Omental fat pad (tissue), 4 donors: ENCODE data around the gene KIAA2012. TPM values are rescaled to one million over a fixed set of nuclear protein-coding genes. Genes with fewer than 3 reads are reported as not detected.
"Not testable (repeated sequence)": the region's sequence is repeated elsewhere in the genome, so short reads cannot be mapped to it uniquely, and the experiment has no call there.

Source experiments
- ATAC-seq: fragments of 150-250 bp; one replicate; pipeline ENCODE4 v1.9.1; 2016; ENCODE audit warnings: mild to moderate bottlenecking, moderate library complexity; ENCODE audit not compliant: low FRiP score
- DNase-seq: peaks from one replicate; pipeline ENCODE4 v3.0.0-alpha.2; 2019; ENCODE audit warnings: low spot score
- small RNA-seq: library from RNA; depleted of rRNA; stranded (forward); fragments of <200 nt; gene quantifications from one replicate; pipeline ENCODE3, GENCODE V24; 2016
- total RNA-seq, 4 donors: library from RNA; depleted of rRNA; stranded (reverse); fragments of >200 nt; gene quantifications; one replicate each; pipeline ENCODE4 v1.1.0, GENCODE V29; 2016
- TF ChIP-seq, protein P1 (sequence below), 3 donors: fragments of 450-650 bp; IDR thresholded peaks; one replicate each; pipeline ENCODE4 v1.5.1; 2016 to 2017; ENCODE audit warnings: antibody characterized with exemption in 3 of 3, mild to moderate bottlenecking in 3 of 3, moderate library complexity in 2 of 3

KIAA2012 gene
- total RNA-seq, 4 donors from 2014 or later: 0.06 to 0.09 TPM; not detected in 2

DNA sequence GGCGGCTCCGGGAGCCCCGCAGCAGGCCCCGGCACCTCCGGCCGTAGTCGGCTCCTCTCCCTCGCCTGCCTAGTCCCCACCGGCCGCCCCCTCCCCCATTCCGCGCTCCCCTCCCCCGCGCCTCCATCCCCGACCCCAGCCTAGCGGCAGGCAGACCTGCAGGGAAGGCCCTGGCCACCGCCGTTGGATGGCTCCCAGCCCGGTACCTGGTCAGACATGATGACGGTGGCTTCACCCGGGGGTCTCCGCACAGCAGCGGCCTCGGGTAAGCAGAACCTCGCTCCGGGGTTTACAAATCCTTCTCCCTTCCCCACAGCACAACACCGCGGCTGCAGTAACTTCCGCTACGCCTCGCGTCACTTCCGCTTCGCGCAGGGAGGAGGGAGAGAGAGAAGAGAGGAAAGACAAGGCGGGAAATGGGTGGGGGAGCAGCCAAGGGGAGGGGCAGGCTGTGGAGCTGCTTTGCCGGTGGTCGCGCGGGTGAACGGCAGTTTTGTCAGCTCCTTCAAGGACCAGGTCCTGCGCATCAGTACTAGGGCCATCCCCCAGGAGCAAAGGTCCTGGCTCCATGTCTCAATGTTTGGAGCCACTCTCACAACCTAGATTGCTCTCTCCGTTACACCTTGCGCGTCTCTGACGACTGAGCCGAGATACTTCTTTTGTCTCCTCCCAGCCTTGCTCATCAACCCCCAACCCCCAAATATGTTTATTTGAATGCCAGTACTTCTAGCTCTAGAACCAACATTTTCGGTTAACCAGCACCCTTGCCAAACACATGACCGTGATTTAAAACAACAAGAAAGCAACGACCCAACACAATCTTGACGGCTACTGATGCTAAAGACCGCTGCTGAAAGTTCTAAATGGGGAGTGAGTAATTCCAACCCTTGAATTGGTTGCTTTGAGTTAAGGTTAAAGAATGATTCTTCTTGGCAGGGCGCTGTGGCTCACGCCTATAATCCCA lies 165.5 kb downstream of the KIAA2012 start, which contains the start of gene SUMO1:
Gene SUMO1, minus strand, starts transcription at position 364 of the 964 bp plus-strand sequence. Its CDS starts 146 bp downstream, at position 218.
- peak; percentile 79 for DNase-seq
- TF ChIP-seq, protein P1, sequence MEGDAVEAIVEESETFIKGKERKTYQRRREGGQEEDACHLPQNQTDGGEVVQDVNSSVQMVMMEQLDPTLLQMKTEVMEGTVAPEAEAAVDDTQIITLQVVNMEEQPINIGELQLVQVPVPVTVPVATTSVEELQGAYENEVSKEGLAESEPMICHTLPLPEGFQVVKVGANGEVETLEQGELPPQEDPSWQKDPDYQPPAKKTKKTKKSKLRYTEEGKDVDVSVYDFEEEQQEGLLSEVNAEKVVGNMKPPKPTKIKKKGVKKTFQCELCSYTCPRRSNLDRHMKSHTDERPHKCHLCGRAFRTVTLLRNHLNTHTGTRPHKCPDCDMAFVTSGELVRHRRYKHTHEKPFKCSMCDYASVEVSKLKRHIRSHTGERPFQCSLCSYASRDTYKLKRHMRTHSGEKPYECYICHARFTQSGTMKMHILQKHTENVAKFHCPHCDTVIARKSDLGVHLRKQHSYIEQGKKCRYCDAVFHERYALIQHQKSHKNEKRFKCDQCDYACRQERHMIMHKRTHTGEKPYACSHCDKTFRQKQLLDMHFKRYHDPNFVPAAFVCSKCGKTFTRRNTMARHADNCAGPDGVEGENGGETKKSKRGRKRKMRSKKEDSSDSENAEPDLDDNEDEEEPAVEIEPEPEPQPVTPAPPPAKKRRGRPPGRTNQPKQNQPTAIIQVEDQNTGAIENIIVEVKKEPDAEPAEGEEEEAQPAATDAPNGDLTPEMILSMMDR (IDR thresholded peaks at IDR 0.05): no peak
- ATAC-seq: peak; percentile 96

DNA sequence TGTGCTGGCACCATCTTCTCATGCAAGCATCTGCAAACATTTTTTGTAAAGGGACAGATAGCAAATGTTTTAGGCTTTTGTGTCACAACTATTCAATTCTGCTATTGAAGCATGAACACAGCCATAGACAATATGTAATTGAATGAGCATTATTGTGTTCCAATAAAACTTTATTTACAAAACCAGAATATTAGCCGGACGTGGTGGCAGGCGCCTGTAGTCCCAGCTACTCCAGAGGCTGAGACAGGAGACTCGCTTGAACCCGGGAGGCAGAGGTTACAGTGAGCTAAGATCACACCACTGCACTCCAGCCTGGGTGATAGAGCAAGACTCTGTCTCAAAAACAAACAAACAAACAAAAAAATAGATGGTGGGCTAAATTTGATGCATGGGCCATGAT lies 174.7 kb downstream of the KIAA2012 start:
- not testable (repeated sequence) for DNase-seq, ATAC-seq

DNA sequence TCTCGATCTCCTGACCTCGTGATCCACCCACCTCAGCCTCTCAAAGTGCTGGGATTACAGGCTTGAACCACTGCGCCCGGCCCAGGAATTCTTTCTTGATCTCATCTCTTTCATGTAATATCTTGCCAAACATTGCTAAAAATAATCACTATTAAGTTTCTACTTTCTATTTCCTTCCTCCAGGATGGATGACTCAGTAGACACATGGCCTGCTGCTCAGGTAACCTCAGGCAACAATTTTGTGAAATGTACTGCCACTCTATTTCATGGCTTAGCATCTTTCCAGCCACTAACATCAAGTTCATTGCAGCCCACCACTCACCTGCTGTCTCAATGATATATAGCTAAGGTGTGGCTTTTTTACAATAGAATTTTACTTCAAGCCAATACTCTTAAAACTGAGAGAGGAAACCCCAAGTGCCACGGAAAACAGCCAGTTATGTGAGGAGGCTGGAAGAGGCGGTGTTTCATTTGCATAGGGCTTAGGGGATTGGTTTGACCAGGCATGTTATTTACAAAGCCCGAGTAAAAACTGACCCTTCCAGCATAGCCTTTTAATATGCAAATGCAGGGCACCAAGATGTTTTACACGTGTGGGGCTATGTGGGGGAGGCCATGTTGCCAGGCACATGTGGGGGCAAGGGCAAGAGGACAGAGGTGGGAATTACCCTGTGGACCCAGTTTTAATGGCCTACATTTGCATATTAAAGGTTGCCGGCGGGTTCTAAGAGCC lies 176.6 kb downstream of the KIAA2012 start:
- ATAC-seq: no peak
- TF ChIP-seq, protein P1 (IDR thresholded peaks at IDR 0.05): no peak
- no peak for DNase-seq

DNA sequence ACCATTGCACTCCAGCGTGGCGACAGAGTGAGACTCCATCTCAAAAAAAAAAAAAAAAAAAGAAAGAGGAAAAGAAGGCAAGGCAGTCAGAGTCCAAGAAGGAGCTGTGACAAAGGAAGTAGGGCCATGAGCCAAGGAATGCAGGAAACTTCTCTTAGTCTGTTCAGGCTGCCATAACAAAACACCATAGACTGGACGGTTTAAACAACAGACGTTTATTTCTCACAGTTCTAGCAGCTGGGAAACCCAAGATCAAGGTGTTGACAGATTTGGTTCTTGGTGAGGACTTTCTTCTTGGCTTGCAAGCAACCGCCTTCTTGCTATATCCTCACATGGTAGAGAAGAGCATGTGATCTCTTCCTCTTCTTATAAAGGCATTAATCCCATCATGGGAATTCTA lies 178.4 kb downstream of the KIAA2012 start:
- DNase-seq (no peak), ATAC-seq (no peak)
- TF ChIP-seq, protein P1 (IDR thresholded peaks at IDR 0.05): no peak

Small RNAs within 50 kb of the gene (small RNA-seq; reads per million reads assigned to genes)
- not detected for gene AC079354.2

Other genes starting within 250 kb of the KIAA2012 start
- gene FZD7, start 39.4 kb upstream of the KIAA2012 start, total RNA-seq: 10 to 100 TPM in 2 of 4 donors, 1 to 10 TPM in 2; 3.8 to 24.7 (median 10.1) TPM
- 10 to 100 TPM; 45.2 to 55.5 (median 52.7) TPM for gene SUMO1, start 165.3 kb downstream of the KIAA2012 start, total RNA-seq
- 100 to 1,000 TPM in 1 of 4 donors, 10 to 100 TPM in 3; 37.2 to 177 (median 82.1) TPM for gene NOP58, start 192.5 kb downstream of the KIAA2012 start, total RNA-seq